A549 (cell line): ENCODE data around the gene APCDD1. TPM values are rescaled to one million over a fixed set of nuclear protein-coding genes. Genes with fewer than 3 reads are reported as not detected.

Experiments
- ATAC-seq, 2 experiments: fragments of 200-7000 bp in 1 of 2; fragments of >200 bp in 1 of 2; cut with Nextera tagmentation in 1 of 2; cut with Tn5 transposase in 1 of 2; 3 replicates each; pipeline versions ENCODE4 v1.8.0 to v1.9.1; 2018 to 2020; ENCODE audit warnings: mild to moderate bottlenecking in 1 of 2, moderate library complexity in 1 of 2
- CTCF ChIA-PET: fragments of 300-600 bp; sonication (Branson Sonifier 250); formaldehyde crosslinking; extraction: SDS; loops from one replicate; lab custom pipeline; 2021; ENCODE audit warnings: antibody characterized with exemption, inconsistent platforms; lab: Yijun Ruan, JAX
- POLR2A ChIA-PET: fragments of 350-600 bp; formaldehyde crosslinking; extraction: SDS; loops from one replicate; lab custom pipeline; 2021; ENCODE audit warnings: antibody characterized with exemption, inconsistent platforms; lab: Yijun Ruan, JAX
- DNase-seq, 2 experiments: peaks; one replicate each; pipeline versions ENCODE4 v3.0.0 to v3.0.0-alpha.2; 2011 to 2016; ENCODE audit warnings: low read depth in 1 of 2, low spot score in 1 of 2
- FAIRE-seq: peaks from 2 replicates; lab custom pipeline; 2011; peaks lifted over from hg19 to GRCh38; lab: Jason Lieb, UNC
- H3K27ac ChIP-seq, 2 experiments: fragments of >200 bp; sonication (Bioruptor Twin); formaldehyde crosslinking; 3 replicates each; pipeline ENCODE4 v1.5.1; 2016 to 2017
- H3K4me1 ChIP-seq: fragments of >200 bp; sonication (Bioruptor Twin); formaldehyde crosslinking; 3 replicates; pipeline ENCODE4 v1.6.1; 2016
- H3K4me2 ChIP-seq: fragments of >200 bp; sonication (Bioruptor Twin); formaldehyde crosslinking; 3 replicates; pipeline ENCODE4 v1.6.1; 2016
- H3K4me3 ChIP-seq: fragments of >200 bp; sonication (Bioruptor Twin); formaldehyde crosslinking; 3 replicates; pipeline ENCODE4 v1.5.1; 2016
- H3K9me3 ChIP-seq: fragments of >200 bp; sonication (Bioruptor Twin); formaldehyde crosslinking; 3 replicates; pipeline ENCODE4 v1.6.1; 2016
- BHLHE40 ChIP-seq: IDR thresholded peaks from 2 replicates; pipeline ENCODE4 v1.6.1; 2012; ENCODE audit warnings: low read depth, low read length, inconsistent platforms
- CEBPB ChIP-seq, 2 experiments: fragments of >200 bp in 1 of 2; sonication (Bioruptor Twin) in 1 of 2; formaldehyde crosslinking in 1 of 2; IDR thresholded peaks; 2 replicates each; pipeline ENCODE4 v1.6.1; 2012 to 2016
- CHD2 ChIP-seq: fragments of 150-350 bp; IDR thresholded peaks from 2 replicates; pipeline ENCODE4 v1.6.1; 2014; ENCODE audit warnings: low read length; ENCODE audit not compliant: partially characterized antibody
- EHMT2 ChIP-seq: fragments of 200-600 bp; sonication (generic); IDR thresholded peaks from 2 replicates; pipeline ENCODE4 v1.6.1; 2016; ENCODE audit warnings: antibody characterized with exemption, low read depth, mild to moderate bottlenecking, moderate library complexity
- EP300 ChIP-seq, 2 experiments: fragments of >200 bp; sonication (Bioruptor Twin); formaldehyde crosslinking; IDR thresholded peaks; 2 replicates in 1 of 2; 3 replicates in 1 of 2; pipeline ENCODE4 v1.6.1; 2016 to 2017
- ESRRA ChIP-seq: fragments of 150-350 bp; IDR thresholded peaks from 2 replicates; pipeline ENCODE4 v1.6.1; 2014; ENCODE audit warnings: mild to moderate bottlenecking, low read length, borderline replicate concordance
- FOSB ChIP-seq: fragments of 250-450 bp; sonication (Bioruptor Pico); IDR thresholded peaks from 2 replicates; pipeline ENCODE4 v1.5.0; 2020; ENCODE audit warnings: mild to moderate bottlenecking, moderate library complexity
- GATA3 ChIP-seq: IDR thresholded peaks from 2 replicates; pipeline ENCODE4 v1.6.1; 2012; ENCODE audit warnings: borderline replicate concordance
- HDAC2 ChIP-seq: fragments of 200-600 bp; sonication (generic); IDR thresholded peaks from 2 replicates; pipeline ENCODE4 v1.6.1; 2016
- HEYL ChIP-seq: fragments of 250-450 bp; sonication (Bioruptor Pico); IDR thresholded peaks from 2 replicates; pipeline ENCODE4 v1.8.0; 2021; ENCODE audit warnings: mild to moderate bottlenecking, moderate library complexity
- HOXB13 ChIP-seq: fragments of 250-450 bp; sonication (Bioruptor Pico); IDR thresholded peaks from 2 replicates; pipeline ENCODE4 v1.5.0; 2020; ENCODE audit warnings: low read depth, mild to moderate bottlenecking, moderate library complexity
- HOXB5 ChIP-seq: fragments of 250-450 bp; sonication (Bioruptor Pico); IDR thresholded peaks from 2 replicates; pipeline ENCODE4 v1.5.0; 2020; ENCODE audit warnings: mild to moderate bottlenecking, moderate library complexity
- JUN ChIP-seq, 2 experiments: fragments of >200 bp; sonication (Bioruptor Twin); formaldehyde crosslinking; IDR thresholded peaks; 2 replicates in 1 of 2; 3 replicates in 1 of 2; pipeline ENCODE4 v1.6.1; 2016 to 2017
- KDM5A ChIP-seq: fragments of 200-600 bp; sonication (generic); IDR thresholded peaks from 2 replicates; pipeline ENCODE4 v1.6.1; 2016; ENCODE audit warnings: antibody characterized with exemption, mild to moderate bottlenecking
- MAFK ChIP-seq: fragments of 450-650 bp; IDR thresholded peaks from 2 replicates; pipeline ENCODE4 v1.6.1; 2014; ENCODE audit not compliant: partially characterized antibody
- NFE2L2 ChIP-seq: fragments of 150-350 bp; conservative IDR thresholded peaks from 2 replicates; pipeline ENCODE4 v1.6.1; 2014; ENCODE audit warnings: low read length
- POLR2AphosphoS2 ChIP-seq: conservative IDR thresholded peaks from 2 replicates; pipeline ENCODE4 v1.6.1; 2012; ENCODE audit warnings: low read length, improper control_type of control experiment, inconsistent platforms
- RAD21 ChIP-seq, 2 experiments: fragments of >200 bp in 1 of 2; sonication (Bioruptor Twin) in 1 of 2; formaldehyde crosslinking in 1 of 2; IDR thresholded peaks in 1 of 2; conservative IDR thresholded peaks in 1 of 2; 2 replicates in 1 of 2; 3 replicates in 1 of 2; pipeline ENCODE4 v1.6.1; 2012 to 2018; ENCODE audit warnings: inconsistent platforms in 1 of 2
- RFX5 ChIP-seq: fragments of 450-650 bp; IDR thresholded peaks from 2 replicates; pipeline ENCODE4 v1.7.1; 2014; ENCODE audit warnings: antibody characterized with exemption, mild to moderate bottlenecking, moderate library complexity
- SMC3 ChIP-seq: fragments of >200 bp; sonication (Bioruptor Twin); formaldehyde crosslinking; IDR thresholded peaks from 3 replicates; pipeline ENCODE4 v1.6.1; 2018; ENCODE audit warnings: inconsistent platforms
- ZFP36 ChIP-seq: fragments of 450-650 bp; IDR thresholded peaks from 2 replicates; pipeline ENCODE4 v1.6.1; 2014; ENCODE audit warnings: borderline replicate concordance; ENCODE audit not compliant: partially characterized antibody
- ZSCAN20 ChIP-seq: fragments of 250-450 bp; sonication (Bioruptor Pico); IDR thresholded peaks from 2 replicates; pipeline ENCODE4 v1.8.0; 2022; ENCODE audit warnings: mild to moderate bottlenecking, moderate library complexity
- WGBS: methylation state at CpG from one replicate; pipeline ENCODE4 v1.1.6; 2017; ENCODE audit errors: missing lambda C conversion rate; 5-methylcytosine and 5-hydroxymethylcytosine counted together
- polyA plus RNA-seq, 4 experiments: library from polyadenylated mRNA; depleted of rRNA in 3 of 4; stranded (reverse); fragments of >200 nt; fragmentation: RNase III in 1 of 4; extraction: RNeasy Plus Mini Kit Qiagen cat#74134 plus additional on column Dnase treatment in 1 of 4; gene quantifications; 2 replicates in 3 of 4; 3 replicates in 1 of 4; pipeline ENCODE4 v1.2.3, GENCODE V29; 2011 to 2017
- TF ChIP-seq, protein P1 (sequence below): fragments of 200-600 bp; sonication (generic); IDR thresholded peaks from 2 replicates; pipeline ENCODE4 v1.6.1; 2016; ENCODE audit warnings: antibody characterized with exemption, mild to moderate bottlenecking, moderate library complexity
- TF ChIP-seq, protein P2 (sequence below): IDR thresholded peaks from 2 replicates; pipeline ENCODE4 v1.6.1; 2012

Gene APCDD1
- polyA plus RNA-seq, 2 of the 4 experiments (the other 2 are of a cell fraction), result not detected

DNA sequence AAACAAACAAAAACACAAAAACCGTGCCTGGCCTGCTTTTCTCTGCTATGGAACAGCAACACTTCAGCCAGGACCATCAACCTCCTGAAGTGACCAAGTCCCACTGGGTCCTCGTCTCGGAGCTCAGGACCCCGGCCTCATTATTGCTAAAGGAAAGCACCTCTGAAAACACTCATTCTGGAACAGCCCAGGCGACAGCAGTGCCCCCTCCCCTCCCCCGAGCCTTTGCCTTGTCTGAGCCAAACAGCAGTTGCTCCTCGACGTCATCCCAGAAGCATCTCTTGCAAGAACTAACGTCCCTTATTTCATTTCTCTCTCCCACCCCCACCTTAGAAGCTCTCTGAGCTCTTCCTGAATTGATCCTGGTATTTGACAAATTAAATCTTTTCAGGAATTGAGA lies 27.4 kb downstream of the APCDD1 start:
- no peak overlapping the region for H3K27ac ChIP-seq
- no peak for FAIRE-seq
- H3K4me1 ChIP-seq, result no peaks in the 10 kb centered on the region
- CTCF ChIA-PET, result interaction anchor here (0.6 to 0.9 kb wide), 3 partner anchors 12 to 85 kb away, joined by 3 read pairs; no protein-coding TSS in a partner anchor
- POLR2A ChIA-PET, result no interaction called here
- WGBS, result 20% methylated on average over 9 of the region's 9 CpGs
- no peak for ATAC-seq
- no peak for DNase-seq
- no peaks in the 10 kb centered on the region for H3K9me3 ChIP-seq
- no peak overlapping the region for H3K4me3 ChIP-seq
- H3K4me2 ChIP-seq, result no peak overlapping the region
- no peak for TF ChIP-seq GATA3
- TF ChIP-seq ZFP36, result no peak
- TF ChIP-seq ESRRA, result no peak
- TF ChIP-seq, protein P1, sequence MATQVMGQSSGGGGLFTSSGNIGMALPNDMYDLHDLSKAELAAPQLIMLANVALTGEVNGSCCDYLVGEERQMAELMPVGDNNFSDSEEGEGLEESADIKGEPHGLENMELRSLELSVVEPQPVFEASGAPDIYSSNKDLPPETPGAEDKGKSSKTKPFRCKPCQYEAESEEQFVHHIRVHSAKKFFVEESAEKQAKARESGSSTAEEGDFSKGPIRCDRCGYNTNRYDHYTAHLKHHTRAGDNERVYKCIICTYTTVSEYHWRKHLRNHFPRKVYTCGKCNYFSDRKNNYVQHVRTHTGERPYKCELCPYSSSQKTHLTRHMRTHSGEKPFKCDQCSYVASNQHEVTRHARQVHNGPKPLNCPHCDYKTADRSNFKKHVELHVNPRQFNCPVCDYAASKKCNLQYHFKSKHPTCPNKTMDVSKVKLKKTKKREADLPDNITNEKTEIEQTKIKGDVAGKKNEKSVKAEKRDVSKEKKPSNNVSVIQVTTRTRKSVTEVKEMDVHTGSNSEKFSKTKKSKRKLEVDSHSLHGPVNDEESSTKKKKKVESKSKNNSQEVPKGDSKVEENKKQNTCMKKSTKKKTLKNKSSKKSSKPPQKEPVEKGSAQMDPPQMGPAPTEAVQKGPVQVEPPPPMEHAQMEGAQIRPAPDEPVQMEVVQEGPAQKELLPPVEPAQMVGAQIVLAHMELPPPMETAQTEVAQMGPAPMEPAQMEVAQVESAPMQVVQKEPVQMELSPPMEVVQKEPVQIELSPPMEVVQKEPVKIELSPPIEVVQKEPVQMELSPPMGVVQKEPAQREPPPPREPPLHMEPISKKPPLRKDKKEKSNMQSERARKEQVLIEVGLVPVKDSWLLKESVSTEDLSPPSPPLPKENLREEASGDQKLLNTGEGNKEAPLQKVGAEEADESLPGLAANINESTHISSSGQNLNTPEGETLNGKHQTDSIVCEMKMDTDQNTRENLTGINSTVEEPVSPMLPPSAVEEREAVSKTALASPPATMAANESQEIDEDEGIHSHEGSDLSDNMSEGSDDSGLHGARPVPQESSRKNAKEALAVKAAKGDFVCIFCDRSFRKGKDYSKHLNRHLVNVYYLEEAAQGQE, result no peak
- TF ChIP-seq HEYL (CRISPR knock-in tag), result no peak
- TF ChIP-seq FOSB (CRISPR knock-in tag), result no peak
- no peak for TF ChIP-seq RFX5
- TF ChIP-seq HDAC2, result no peak
- no peak for TF ChIP-seq ZSCAN20 (CRISPR knock-in tag)
- TF ChIP-seq HOXB5 (CRISPR knock-in tag), result no peak

DNA sequence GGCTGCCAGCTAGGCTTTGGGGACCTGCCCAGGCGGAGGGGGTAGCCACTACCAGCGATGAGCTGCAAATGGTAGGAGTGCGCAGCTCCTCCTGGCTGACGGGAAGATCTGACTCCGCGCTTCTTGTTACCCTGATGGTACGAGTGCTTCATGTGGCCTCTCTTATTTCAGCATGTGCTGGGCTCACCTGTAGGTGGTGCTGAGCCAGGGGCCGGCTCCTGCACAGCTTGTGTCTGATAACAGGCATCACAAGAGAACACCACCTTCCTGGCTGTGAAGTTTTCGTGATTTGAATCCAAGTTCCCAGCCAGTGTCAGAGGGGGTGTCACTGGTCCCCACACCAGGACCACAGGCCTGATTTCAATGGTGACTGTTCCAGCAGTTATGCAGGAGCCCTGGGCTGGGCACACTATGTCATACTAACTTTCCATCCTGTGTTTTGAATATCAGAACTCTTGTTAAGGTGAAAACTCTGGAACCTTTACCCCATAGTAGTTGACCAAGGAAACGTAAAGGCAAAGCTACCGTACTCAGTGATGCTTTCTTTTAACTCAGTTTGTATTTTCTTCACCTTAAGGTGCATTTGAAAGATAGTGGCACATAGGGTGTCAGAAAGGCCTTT lies 28.0 kb downstream of the APCDD1 start:
- 50% methylated on average over 7 of the region's 11 CpGs for WGBS
- no peak for ATAC-seq
- ChIA-PET POLR2A (no interaction called here), CTCF (interaction anchor here (0.6 to 0.9 kb wide), 4 partner anchors 9 to 85 kb away, joined by 3 to 5 read pairs (median 3); no protein-coding TSS in a partner anchor)
- no peaks in the 10 kb centered on the region for H3K9me3 ChIP-seq
- H3K4me1 ChIP-seq, result no peaks in the 10 kb centered on the region
- H3K4me2 ChIP-seq, result no peak overlapping the region
- FAIRE-seq, result no peak
- no peak for DNase-seq
- TF ChIP-seq GATA3 (no peak), HOXB13 (CRISPR knock-in tag) (no peak), MAFK (no peak), EHMT2 (no peak), NFE2L2 (no peak), EP300 (IDR thresholded peaks at IDR 0.05) (no peak), BHLHE40 (no peak), CEBPB (IDR thresholded peaks at IDR 0.05) (no peak), KDM5A (no peak), RAD21 (conservative IDR thresholded peaks at IDR 0.05 in 1 of 2, IDR thresholded peaks at IDR 0.05 in 1 of 2) (no peak), ESRRA (no peak), SMC3 (no peak), ZFP36 (no peak), RFX5 (no peak), CHD2 (no peak), JUN (IDR thresholded peaks at IDR 0.05) (no peak), POLR2AphosphoS2 (no peak)
- TF ChIP-seq, protein P2, sequence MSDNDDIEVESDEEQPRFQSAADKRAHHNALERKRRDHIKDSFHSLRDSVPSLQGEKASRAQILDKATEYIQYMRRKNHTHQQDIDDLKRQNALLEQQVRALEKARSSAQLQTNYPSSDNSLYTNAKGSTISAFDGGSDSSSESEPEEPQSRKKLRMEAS, result no peak
- TF ChIP-seq, protein P1, result no peak
- H3K4me3 ChIP-seq, result no peak overlapping the region
- H3K27ac ChIP-seq, result no peak overlapping the region
